ENCODE data around the gene TMEM255B. TPM values are rescaled to one million over a fixed set of nuclear protein-coding genes. Genes with fewer than 3 reads are reported as not detected.

The TMEM255B gene
- polyA plus RNA-seq, 6 donors from 2014 or later = 0.05 to 1.5 (median 0.65) TPM

DNA sequence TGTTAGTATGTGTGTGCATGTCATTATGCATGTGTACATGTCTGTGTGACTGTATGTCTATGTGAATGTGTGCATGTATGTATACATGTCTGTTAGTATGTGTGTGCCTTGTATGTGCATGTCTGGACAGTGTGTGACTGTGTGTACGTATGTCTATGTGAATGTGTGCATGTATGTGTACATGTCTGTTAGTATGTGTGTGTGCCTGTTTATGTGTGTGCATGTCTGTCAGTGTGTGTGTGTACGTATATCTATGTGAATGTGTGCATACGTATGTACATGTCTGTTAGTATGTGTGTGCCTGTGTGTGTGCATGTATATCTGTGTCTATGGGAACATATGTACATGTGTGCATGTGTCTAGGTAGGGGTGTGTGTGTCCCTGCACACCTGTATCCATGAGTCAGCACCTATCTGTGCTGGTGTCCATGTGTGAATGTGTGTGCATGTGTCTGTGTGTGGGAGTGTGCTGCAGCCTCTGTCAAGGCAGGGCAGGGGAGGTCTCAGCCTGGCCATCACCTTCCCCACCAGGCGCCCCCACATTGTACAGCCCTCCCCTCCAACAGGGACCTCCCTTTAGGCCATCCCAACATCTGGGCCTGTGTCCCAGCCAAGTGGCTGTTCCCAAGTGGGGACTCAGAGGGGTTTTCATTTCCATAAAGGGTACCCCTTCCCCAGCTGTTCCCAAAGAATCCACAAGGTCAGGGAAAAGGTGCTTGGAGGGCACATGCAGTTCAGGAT, 100.5 kb downstream of the TMEM255B start:
- DNase-seq = no peak
- peak overlapping the region in 2 of 6 donors; percentile 47 to 56 for H3K27ac Mint-ChIP-seq
- peaks cover 32 to 48% (median 36%) of the 10 kb centered on the region in 3 donors for H3K27me3 Mint-ChIP-seq

DNA sequence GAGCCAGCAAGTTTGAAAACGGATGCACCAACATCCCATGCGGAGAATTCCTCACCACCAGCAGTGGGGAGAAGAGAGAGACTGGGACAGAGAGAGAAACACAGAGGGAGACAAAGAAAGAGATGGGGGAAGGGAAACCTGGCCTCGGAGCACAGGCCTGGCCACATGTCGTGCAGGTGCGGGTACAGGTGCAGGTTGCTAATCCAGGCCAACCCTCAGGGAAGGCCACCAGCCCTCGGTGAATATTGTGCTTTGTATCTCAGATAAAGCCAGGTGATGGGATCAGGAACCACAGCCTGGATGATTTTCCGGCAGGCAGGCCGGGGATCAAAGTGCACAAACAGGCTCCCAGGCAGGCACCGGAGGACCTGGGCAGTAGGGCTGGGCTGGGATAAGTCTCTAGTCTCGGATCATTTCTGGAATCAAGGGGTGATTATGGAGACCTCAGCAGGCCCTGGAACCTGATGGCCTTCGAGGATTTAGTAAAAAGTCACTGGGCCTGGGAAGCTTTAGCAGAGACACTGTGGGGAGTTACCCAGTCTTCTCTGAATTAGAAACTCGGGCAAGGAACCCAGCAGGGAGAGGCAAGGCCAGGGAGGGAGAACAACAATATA, 101.1 kb downstream of the TMEM255B start:
- peaks cover 10 to 19% (median 12%) of the 10 kb centered on the region in 3 donors for H3K4me1 Mint-ChIP-seq
- H3K27me3 Mint-ChIP-seq = peaks cover 36 to 50% (median 39%) of the 10 kb centered on the region in 3 donors
- peak overlapping the region in 3 of 8 donors; percentile 12 to 33 (median 15) for H3K4me3 Mint-ChIP-seq
- ATAC-seq (ENCODE audit: low read depth in 2 of 2) (no peak), DNase-seq (no peak)
- no peaks in the 10 kb centered on the region for H3K36me3 Mint-ChIP-seq
- H3K9me3 Mint-ChIP-seq = peaks cover 0 to 11% (median under 1%) of the 10 kb centered on the region in 7 donors
- peak overlapping the region in 2 of 6 donors; percentile 56 to 86 for H3K27ac Mint-ChIP-seq

More for the DNA sequence above, 100.5 kb downstream of the TMEM255B start:
- Mint-ChIP-seq H3K4me1 (peaks cover 10 to 21% (median 13%) of the 10 kb centered on the region in 3 donors), H3K9me3 (peaks cover 0 to 11% (median 0%) of the 10 kb centered on the region in 7 donors), H3K4me3 (peak overlapping the region in 1 of 8 donors; percentile 48), H3K36me3 (no peaks in the 10 kb centered on the region)
- ATAC-seq (ENCODE audit: low read depth in 2 of 2) = no peak

DNA sequence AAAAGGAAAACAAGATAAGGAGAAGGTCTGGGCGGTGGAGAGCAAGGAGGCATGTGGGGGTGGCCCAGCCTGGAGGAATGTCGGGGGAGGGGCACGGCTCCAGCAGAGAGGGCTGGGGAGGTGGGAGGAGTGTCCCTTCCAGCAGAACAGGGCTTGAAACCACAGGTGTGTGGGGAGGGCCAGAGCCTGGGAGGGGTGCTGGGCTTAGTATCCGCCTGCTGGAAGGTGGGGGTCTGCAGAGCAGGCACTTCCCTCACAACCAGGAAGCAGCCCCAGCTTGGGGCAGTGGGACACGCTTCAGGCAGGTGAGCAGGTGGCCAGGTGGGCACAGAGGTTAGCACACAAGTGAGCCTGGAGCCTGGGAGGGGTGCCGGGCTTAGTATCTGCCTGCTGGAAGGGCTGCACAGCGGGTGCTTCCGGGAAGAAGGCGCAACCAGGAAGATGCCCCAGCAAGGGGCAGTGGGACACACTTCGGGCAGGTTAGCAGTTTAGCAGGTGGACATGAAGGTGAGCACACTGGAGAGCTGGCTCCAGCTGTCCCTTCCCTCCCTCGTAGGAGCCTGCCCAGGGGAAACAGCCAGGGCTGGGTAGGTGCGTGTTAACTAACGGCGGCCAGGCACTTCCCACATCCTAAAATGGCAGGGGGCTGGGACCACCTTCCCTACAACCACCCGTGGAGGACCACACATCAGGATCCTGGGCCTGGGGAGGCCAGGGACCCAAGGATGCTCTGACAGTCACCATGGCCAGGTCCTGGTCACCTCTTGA, 101.8 kb downstream of the TMEM255B start:
- peaks cover 10 to 19% (median 14%) of the 10 kb centered on the region in 3 donors for H3K4me1 Mint-ChIP-seq
- H3K27ac Mint-ChIP-seq = peak overlapping the region in 2 of 6 donors; percentile 32 to 86
- DNase-seq = no peak
- peaks cover 0 to 11% (median 3%) of the 10 kb centered on the region in 7 donors for H3K9me3 Mint-ChIP-seq
- peak overlapping the region in 5 of 8 donors; percentile 12 to 78 (median 21) for H3K4me3 Mint-ChIP-seq
- peaks cover 43 to 56% (median 45%) of the 10 kb centered on the region in 3 donors for H3K27me3 Mint-ChIP-seq
- H3K36me3 Mint-ChIP-seq = no peaks in the 10 kb centered on the region
- no peak for ATAC-seq (ENCODE audit: low read depth in 2 of 2)

DNA sequence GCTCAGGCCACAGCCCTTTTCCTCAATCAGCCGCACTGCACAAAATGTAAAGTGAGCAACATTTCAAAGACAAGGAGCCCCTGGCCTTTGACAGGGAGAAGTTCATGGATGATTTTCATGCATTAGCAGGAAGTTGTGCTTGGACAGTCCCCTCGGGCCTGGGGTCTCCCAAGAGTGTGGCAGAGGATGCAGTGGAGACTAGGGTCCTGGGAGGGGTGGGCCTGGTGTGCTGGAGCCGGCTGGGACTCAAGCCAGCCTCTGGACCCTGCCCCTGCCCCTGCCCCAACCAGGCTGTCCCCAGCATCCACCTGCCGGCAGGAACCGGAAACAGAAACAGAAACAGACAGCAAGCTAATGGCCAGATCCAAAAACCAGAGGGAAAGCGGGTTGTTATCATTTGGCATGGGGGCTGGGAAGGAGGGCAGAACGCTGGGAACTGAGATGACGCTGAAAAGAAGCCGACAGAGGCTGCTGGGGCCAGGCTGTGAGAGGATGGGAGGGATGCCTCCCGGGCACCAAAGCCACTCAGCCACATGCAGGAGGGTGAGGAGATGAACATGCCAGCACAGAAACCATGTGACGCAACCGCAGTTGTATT, 102.5 kb downstream of the TMEM255B start:
- Mint-ChIP-seq H3K9me3 (peaks cover 0 to 11% (median 3%) of the 10 kb centered on the region in 7 donors), H3K4me3 (peak overlapping the region in 7 of 8 donors; percentile 9 to 78 (median 57)), H3K27ac (no peak overlapping the region), H3K27me3 (peaks cover 45 to 55% (median 47%) of the 10 kb centered on the region in 3 donors), H3K36me3 (no peaks in the 10 kb centered on the region), H3K4me1 (peaks cover 10 to 19% (median 14%) of the 10 kb centered on the region in 3 donors)
- no peak for DNase-seq
- ATAC-seq (ENCODE audit: low read depth in 2 of 2) = no peak

DNA sequence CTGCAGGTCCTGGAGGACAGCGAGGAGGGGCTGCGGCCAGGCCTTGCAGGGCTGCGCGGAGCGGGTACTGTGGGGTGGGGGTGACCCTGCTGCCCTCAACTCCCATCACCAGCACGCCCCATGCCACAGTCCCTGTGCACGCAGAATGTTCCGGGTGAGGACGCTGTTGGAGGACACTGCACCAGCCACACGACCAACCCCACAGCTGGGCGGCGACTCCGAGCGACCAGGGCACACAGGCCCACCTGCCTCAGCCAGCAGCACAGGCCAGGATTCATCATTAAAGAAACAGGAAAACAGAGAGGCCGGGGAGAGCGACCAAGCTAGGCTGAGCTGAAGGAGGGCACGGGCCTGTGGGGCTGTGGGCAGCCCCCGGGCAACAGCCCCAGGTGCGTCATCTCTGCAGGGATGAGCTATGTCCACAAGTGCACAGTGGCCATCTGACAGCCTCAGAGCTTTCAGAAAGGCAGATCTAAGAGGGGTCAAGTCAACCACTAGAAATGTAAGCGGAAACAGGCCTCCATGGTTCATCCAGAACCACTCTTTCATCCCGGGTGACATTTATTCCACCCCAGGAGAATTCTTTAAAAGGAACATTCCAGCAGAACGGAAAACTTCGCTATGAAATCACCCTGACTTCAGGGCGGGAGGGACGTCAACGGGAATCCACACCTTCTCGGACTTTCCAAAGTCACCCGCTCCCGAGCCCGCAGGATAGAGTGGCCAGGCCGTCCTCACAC, 103.3 kb downstream of the TMEM255B start:
- peaks cover 0 to 11% (median 3%) of the 10 kb centered on the region in 7 donors for H3K9me3 Mint-ChIP-seq
- DNase-seq (no peak), ATAC-seq (ENCODE audit: low read depth in 2 of 2) (no peak)
- H3K27ac Mint-ChIP-seq = no peak overlapping the region
- H3K27me3 Mint-ChIP-seq = peaks cover 44 to 60% (median 47%) of the 10 kb centered on the region in 3 donors
- peak overlapping the region; percentile 36 to 85 (median 78) for H3K4me3 Mint-ChIP-seq
- H3K4me1 Mint-ChIP-seq = peaks cover 10 to 19% (median 14%) of the 10 kb centered on the region in 3 donors
- no peaks in the 10 kb centered on the region for H3K36me3 Mint-ChIP-seq

DNA sequence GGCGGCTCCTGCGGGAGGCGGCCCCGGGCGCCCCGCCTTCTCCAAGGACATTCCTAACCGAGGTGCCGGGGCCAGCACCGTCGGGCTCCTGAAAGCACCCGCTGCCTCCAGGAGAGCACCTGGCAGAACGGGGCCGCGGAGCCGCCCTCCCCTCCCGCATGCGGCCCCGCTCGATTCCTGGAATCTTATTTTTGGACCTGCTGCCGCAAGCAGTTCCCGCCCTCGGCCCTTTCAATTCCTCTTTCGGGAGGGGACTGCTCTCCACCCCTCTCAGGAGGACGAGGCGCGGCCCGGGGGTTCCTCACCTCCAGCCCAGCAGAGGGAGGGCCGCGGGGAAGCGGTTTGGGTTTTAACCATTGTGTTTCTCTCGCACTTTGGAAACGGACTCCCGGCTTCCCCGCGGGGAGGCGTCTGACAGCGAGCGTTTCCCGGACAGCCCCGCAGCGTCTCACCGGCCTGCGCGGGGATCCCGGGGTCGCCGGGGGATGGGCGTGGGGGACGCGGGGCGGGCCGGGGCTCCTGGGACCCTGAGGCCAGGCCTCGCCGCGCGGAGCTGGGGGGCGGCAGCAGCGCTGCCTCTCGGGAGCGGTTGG, 104.0 kb downstream of the TMEM255B start:
- peaks cover 0 to 4% of the 10 kb centered on the region in 2 donors for H3K36me3 Mint-ChIP-seq
- H3K4me3 Mint-ChIP-seq = peak overlapping the region; percentile 51 to 85 (median 78)
- no peak overlapping the region for H3K27ac Mint-ChIP-seq
- DNase-seq (peak; percentile 19), ATAC-seq (ENCODE audit: low read depth in 2 of 2) (peak; percentile 58 to 68)
- peaks cover 0 to 11% (median 5%) of the 10 kb centered on the region in 7 donors for H3K9me3 Mint-ChIP-seq
- H3K4me1 Mint-ChIP-seq = peaks cover 10 to 19% (median 14%) of the 10 kb centered on the region in 3 donors
- peaks cover 49 to 64% (median 51%) of the 10 kb centered on the region in 3 donors for H3K27me3 Mint-ChIP-seq

DNA sequence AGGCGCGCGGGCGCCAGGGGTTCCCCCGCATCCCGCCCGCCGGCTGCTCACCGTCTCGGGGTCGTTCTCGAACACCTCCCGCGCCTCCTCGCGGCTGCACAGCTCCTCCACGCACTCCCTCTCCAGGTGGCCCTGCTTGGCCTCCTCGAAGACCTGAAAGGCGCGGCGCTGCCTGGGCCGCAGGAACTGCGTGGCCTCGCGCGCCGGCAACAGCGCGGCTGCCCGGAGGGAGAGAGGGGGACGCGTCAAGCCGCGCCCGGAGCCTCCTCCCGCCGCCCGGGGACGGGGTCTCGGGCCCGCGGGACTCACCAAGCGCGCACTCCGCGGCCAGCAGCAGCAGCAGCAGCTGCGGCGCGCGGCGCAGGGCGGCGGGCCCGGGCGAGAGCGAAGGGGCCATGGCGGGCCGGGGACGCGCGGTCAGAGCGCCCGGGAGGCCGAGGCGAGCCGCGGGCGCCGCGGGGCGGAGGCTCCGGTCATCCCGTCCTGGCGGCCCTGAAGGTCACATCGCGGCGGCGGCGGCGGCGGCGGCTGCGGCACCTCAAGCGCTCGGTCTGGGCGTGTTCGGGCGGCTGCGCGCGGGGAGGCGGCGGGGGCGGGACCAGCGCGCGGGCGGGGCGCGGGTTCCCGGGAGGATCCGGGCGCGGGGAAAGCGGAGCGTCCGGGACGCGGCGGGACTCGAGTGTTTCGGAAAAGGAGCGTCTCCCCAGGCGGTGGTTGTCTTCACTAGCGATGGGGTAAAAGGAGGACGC, 104.7 kb downstream of the TMEM255B start, which contains the start of gene GAS6:
GAS6 (minus strand) TSS at position 553 of the 749 bp plus-strand sequence; CDS start at position 397, 156 bp downstream.
- Mint-ChIP-seq H3K36me3 (peaks cover 0 to 4% of the 10 kb centered on the region in 2 donors), H3K4me1 (peaks cover 10 to 19% (median 14%) of the 10 kb centered on the region in 3 donors), H3K9me3 (peaks cover 0 to 8% (median 5%) of the 10 kb centered on the region in 7 donors), H3K27ac (no peak within 1 kb of the TSS), H3K4me3 (peak within 1 kb of the TSS; percentile 51 to 87 (median 82)), H3K27me3 (peaks cover 48 to 69% (median 53%) of the 10 kb centered on the region in 3 donors)
- peak; percentile 49 to 51 for ATAC-seq (ENCODE audit: low read depth in 2 of 2)
- no peak for DNase-seq

DNA sequence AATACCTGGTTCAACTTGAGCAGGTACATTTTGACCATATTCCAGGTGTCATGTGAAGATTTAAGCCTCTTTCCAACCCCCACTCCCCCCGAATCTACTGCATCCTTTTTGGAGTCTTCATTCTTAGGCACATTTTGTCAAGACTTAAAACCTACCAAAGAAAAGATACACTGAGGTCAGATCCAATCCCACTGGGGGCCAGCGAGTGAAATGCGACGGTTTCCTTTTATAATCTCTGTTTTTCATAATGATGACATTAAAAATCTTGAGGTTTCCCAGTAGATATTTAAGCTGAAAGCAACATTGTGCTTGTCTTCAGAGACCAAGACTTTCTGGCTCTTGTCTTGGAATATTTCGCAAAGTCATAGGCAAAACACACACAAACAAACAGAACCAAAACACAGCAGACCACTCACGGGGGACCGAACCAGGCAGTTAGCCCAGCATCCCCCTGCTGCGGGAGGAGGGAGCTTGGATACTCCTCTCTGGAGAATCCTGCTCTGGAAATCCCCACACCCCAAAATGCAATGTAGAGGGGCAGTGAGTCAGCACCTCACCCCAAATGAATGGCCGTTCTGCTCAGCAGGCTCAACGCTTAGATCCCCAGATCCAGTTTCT, 105.4 kb downstream of the TMEM255B start:
- DNase-seq (no peak), ATAC-seq (ENCODE audit: low read depth in 2 of 2) (no peak)
- Mint-ChIP-seq H3K4me3 (peak overlapping the region; percentile 46 to 87 (median 76)), H3K4me1 (peaks cover 10 to 15% (median 14%) of the 10 kb centered on the region in 3 donors), H3K9me3 (peaks cover 0 to 8% (median 3%) of the 10 kb centered on the region in 7 donors), H3K27ac (no peak overlapping the region), H3K36me3 (peaks cover 0 to 4% of the 10 kb centered on the region in 2 donors), H3K27me3 (peaks cover 44 to 69% (median 53%) of the 10 kb centered on the region in 3 donors)

DNA sequence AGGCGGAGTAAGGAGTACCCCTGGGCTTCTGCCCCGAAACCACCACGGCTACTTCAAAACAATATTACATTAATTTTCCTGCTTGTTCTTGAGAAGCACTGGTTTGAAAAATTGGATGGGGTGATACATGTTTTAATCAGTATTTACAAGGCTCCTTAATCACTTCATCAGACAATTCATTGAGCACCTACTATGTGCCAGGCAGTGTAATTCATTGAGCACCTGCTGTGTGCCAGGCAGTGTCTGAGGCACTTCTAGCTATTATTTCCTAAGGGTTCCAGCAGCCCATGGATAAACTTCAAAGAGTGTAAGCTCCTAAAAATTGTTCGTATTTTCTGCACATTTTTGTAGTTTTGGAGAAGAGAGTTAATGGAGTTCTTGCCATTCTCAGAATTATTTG, 106.4 kb downstream of the TMEM255B start:
- H3K27me3 Mint-ChIP-seq = peaks cover 45 to 74% (median 49%) of the 10 kb centered on the region in 3 donors

More for the DNA sequence above, 106.4 kb downstream of the TMEM255B start:
- H3K9me3 Mint-ChIP-seq = peaks cover 0 to 8% (median 3%) of the 10 kb centered on the region in 7 donors
- H3K27ac Mint-ChIP-seq = no peak overlapping the region
- DNase-seq = no peak
- peaks cover 10 to 14% (median 11%) of the 10 kb centered on the region in 3 donors for H3K4me1 Mint-ChIP-seq
- peak overlapping the region in 7 of 8 donors; percentile 12 to 79 (median 60) for H3K4me3 Mint-ChIP-seq
- peaks cover 0 to 4% of the 10 kb centered on the region in 2 donors for H3K36me3 Mint-ChIP-seq
- ATAC-seq (ENCODE audit: low read depth in 2 of 2) = no peak
